NCI-H2227 treated with DMSO at 0.1 percent for 48 hours (cell line): ENCODE measurements around the gene UBL7.
"Not testable (repeated sequence)": the region's sequence is repeated elsewhere in the genome, so short reads cannot be mapped to it uniquely, and the experiment has no call there.

Experiments
- DNase-seq: peaks from one replicate; lab custom pipeline; 2025; lab: John Stamatoyannopoulos, UW

Gene UBL7

DNA sequence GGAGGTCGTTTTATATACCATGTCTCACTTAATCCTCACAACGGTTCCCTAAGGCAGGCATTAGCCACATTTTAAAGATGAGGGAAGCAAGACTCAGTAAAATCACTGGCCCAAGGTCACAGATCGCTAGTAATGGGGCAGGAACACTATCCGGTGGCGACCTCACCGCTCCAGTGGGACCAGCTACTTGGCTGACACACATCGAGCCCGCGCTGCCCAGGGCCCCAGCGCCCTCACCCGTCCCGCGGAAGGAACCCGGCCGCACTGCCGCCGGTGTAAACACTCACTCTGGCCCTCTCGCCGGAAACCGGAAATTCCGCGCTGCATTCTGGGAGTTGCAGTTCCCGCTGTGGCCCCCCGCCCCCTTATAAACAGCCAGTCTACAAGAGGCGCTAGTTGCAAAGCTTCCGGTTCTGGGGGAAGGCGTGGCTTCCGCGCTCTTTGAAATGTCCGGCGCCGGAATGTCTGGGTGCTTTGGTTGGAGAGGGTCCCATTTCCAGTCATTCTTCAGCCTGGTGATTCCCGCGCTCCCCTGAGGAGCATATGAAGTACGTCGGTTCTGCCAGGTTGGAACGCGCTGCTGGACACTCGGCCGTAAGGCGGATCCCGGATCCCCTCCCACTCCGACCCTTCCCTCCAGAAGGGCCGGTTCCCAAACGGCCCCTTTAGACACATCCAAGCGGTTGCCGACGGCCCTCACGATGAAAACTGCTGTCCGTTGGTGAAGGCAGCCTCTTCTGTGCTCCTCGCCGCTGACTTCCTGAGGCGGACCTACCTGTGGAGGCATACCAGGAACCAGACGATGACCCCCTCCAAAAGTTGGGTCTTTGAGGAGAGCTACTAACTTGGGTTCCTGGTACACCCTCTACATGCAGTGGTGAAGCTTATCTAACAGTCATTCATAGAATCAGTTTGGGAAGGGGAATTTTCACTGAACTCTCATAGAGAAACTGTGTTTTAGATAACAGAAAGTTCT is at the start of gene UBL7:
Gene UBL7, minus strand, starts transcription at position 290 of the 976 bp plus-strand sequence. CDS start 2,293 bp downstream, outside the sequence.
- DNase-seq: peak; percentile 96

DNA sequence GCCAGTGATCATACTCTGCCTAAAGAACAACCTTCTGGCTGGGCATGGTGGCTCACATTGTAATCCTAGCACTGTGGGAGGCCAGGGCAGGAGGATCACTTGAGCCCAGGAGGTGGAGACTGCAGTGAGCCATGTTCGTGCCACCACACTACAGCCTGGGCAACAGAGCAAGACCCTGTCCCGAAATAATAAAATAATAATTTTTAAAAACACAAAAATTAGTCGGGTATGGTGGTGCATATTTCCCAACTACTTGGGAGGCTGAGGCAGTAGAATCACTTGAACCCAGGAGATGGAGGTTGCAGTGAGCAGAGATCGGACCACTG is 45.5 kb upstream of the UBL7 start:
- no peak for DNase-seq

GRCh38 chr15:74505837-74506514 is 45.0 kb upstream of the UBL7 start:
- DNase-seq: no peak

DNA sequence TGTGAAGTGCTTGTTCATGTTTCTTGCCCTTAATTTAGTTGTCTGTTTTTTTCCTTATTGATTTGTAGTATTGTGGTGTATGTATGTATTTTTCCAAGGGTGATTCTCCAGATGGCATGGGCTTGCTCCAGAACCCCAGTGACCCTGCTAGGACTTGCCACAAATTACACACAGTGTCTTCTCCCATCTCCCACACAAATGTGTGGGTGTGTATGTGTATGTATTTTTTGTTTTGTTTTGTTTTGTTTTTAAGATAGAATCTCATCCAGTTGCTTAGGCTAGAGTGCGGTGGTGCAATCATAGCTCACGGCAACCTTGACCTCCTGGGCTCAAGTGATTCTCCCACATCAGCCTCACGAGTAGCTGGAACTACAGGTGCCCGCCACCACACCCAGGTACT is 43.9 kb upstream of the UBL7 start:
- no peak for DNase-seq

- no peak for DNase-seq
These were observed 43.5 kb upstream of the UBL7 start for GRCh38 chr15:74504418-74504817.

- DNase-seq: no peak
These were observed 41.3 kb upstream of the UBL7 start for GRCh38 chr15:74502301-74502700.

GRCh38 chr15:74500401-74500800 is 39.4 kb upstream of the UBL7 start:
- no peak for DNase-seq

GRCh38 chr15:74499366-74499765 is 38.4 kb upstream of the UBL7 start:
- no peak for DNase-seq

- DNase-seq: peak; percentile 13
These were observed 36.6 kb upstream of the UBL7 start for GRCh38 chr15:74497584-74497983.

- DNase-seq: no peak
These were observed 35.7 kb upstream of the UBL7 start for GRCh38 chr15:74496648-74497047.

GRCh38 chr15:74490339-74490689 is 29.4 kb upstream of the UBL7 start:
- no peak for DNase-seq

DNA sequence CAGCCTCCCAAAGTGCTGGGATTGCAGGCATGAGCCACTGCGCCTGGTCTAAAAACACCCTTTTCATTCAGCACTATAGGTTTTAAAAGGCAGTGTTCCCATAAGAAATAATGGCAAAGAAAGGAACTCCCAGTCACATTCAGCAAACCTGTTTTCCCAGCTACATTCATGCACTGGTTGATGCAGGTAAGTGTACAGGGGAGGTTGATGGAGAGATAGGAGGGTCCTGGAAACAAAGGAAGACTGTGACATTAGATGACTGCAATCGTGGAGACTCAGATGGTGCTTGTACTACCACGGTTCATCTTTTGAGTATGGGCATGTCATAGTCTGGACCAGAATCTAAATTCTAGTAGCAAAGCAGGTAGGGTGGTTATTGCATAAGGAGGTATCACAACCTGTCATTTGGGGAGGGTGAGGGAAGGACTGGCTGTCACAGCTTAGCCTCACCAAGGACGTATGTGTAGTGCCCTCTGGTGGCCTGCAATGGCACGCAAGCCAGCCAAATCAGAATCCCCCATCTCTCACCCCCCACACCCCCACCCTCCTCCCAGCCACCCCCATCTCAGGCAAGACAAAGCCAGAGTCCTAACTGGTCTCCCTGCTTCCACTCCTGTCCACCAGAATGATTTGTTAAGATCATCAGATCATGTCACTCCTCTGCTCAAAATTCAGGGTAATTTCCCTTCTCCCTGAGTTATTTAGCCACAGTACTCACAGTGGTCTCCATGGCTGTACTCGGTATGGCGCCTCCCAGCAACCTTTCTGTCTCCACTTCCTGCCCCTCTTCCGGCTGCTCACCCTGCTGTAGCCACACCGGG is 28.8 kb upstream of the UBL7 start:
- peak; percentile 42 for DNase-seq

GRCh38 chr15:74488776-74489175 is 27.8 kb upstream of the UBL7 start:
- no peak for DNase-seq

GRCh38 chr15:74482661-74483060 is 21.7 kb upstream of the UBL7 start:
- no peak for DNase-seq

- not testable (repeated sequence) for DNase-seq
These were observed 19.4 kb upstream of the UBL7 start for GRCh38 chr15:74480364-74480763.

DNA sequence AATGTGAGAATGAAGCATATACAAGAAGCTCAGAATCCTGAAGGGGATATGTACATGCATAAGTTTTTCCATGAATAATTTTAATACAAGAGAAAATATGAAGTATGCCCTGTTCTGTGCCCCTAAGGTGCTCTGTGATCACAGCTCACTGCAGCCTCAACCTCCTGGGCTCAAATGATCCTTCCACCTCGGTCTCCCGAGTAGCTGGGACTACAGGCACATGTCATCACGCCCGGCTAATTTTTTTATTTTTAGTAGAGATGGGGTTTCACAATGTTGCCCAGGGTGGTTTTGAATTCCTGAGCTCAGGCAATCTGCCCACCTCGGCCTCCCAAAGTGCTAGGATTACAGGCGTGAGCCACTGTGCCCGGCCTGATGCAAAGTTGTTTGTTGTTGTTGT is 10.7 kb upstream of the UBL7 start:
- not testable (repeated sequence) for DNase-seq

GRCh38 chr15:74470631-74471395 is 9.9 kb upstream of the UBL7 start:
- no peak for DNase-seq

GRCh38 chr15:74468341-74469032 is 7.5 kb upstream of the UBL7 start:
- no peak for DNase-seq

GRCh38 chr15:74466570-74466969 is 5.6 kb upstream of the UBL7 start:
- no peak for DNase-seq

DNA sequence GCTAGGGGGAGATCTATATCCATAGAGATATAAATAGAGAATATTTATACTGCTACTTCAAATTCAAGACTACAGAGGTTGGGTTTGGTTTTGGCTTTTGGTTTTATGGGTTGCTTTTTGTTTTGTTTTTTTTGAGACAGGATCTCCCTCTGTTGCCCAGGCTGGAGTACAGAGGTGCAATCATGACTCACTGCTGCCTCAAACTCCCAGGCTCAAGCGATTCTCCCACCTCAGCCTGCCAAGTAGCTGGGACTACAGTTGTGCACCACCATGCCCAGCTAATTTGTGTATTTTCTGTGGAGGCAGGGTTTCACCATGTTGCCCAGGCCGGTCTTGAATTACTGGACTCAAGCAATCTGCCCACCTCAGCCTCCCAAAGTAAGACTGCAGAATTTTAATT is 3.9 kb upstream of the UBL7 start:
- DNase-seq: no peak

- DNase-seq: no peak
These were observed 3.3 kb upstream of the UBL7 start for GRCh38 chr15:74464216-74464615.
